OCI-LY7 (cell line): ENCODE measurements around the gene SH3GL2.

Source experiments
- EZH2phosphoT487 ChIP-seq: fragments of 200-600 bp; sonication (generic); IDR thresholded peaks from 2 replicates; pipeline ENCODE4 v1.6.1; 2018; ENCODE audit warnings: low read depth, borderline replicate concordance, mild to moderate bottlenecking, mixed run types, antibody characterized with exemption, low read length, moderate library complexity, mixed read lengths
- TF ChIP-seq, protein P1 (sequence below): fragments of 200-600 bp; sonication (generic); conservative IDR thresholded peaks from 2 replicates; pipeline ENCODE4 v1.5.1; 2014; ENCODE audit warnings: mild to moderate bottlenecking, antibody characterized with exemption, low read length, moderate library complexity, mixed read lengths

DNA sequence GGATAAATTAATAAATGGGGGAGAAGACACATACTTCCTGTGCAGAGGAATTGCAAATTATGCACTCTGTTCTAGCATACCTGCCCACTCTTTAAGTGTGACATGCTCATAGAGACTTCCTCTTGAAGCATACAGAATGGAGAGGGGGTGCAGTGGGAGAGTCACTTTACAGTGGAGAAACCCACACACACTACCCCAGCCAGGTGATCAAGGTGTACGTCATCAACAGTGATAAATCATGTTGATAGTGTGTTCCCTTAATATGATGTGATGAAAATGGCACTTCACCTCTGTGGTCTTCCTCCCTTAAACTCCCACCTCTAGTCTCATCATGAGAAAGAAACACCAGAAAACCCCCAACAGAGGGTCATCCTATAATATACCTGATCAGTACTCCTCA, 110.0 kb downstream of the SH3GL2 start:
- TF ChIP-seq, protein P1, sequence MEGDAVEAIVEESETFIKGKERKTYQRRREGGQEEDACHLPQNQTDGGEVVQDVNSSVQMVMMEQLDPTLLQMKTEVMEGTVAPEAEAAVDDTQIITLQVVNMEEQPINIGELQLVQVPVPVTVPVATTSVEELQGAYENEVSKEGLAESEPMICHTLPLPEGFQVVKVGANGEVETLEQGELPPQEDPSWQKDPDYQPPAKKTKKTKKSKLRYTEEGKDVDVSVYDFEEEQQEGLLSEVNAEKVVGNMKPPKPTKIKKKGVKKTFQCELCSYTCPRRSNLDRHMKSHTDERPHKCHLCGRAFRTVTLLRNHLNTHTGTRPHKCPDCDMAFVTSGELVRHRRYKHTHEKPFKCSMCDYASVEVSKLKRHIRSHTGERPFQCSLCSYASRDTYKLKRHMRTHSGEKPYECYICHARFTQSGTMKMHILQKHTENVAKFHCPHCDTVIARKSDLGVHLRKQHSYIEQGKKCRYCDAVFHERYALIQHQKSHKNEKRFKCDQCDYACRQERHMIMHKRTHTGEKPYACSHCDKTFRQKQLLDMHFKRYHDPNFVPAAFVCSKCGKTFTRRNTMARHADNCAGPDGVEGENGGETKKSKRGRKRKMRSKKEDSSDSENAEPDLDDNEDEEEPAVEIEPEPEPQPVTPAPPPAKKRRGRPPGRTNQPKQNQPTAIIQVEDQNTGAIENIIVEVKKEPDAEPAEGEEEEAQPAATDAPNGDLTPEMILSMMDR, result no peak
- TF ChIP-seq EZH2phosphoT487, result no peak
